Medulla oblongata (tissue), 1 donor: ENCODE measurements around the gene FGGY.
"Not testable (repeated sequence)": the region's sequence is repeated elsewhere in the genome, so short reads cannot be mapped to it uniquely, and the experiment has no call there.

Experiments used
- DNase-seq: peaks from one replicate; pipeline ENCODE4 v3.0.0-alpha.2; 2015; ENCODE audit errors: extremely low spot score

The FGGY gene, protein sequence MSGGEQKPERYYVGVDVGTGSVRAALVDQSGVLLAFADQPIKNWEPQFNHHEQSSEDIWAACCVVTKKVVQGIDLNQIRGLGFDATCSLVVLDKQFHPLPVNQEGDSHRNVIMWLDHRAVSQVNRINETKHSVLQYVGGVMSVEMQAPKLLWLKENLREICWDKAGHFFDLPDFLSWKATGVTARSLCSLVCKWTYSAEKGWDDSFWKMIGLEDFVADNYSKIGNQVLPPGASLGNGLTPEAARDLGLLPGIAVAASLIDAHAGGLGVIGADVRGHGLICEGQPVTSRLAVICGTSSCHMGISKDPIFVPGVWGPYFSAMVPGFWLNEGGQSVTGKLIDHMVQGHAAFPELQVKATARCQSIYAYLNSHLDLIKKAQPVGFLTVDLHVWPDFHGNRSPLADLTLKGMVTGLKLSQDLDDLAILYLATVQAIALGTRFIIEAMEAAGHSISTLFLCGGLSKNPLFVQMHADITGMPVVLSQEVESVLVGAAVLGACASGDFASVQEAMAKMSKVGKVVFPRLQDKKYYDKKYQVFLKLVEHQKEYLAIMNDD

DNA sequence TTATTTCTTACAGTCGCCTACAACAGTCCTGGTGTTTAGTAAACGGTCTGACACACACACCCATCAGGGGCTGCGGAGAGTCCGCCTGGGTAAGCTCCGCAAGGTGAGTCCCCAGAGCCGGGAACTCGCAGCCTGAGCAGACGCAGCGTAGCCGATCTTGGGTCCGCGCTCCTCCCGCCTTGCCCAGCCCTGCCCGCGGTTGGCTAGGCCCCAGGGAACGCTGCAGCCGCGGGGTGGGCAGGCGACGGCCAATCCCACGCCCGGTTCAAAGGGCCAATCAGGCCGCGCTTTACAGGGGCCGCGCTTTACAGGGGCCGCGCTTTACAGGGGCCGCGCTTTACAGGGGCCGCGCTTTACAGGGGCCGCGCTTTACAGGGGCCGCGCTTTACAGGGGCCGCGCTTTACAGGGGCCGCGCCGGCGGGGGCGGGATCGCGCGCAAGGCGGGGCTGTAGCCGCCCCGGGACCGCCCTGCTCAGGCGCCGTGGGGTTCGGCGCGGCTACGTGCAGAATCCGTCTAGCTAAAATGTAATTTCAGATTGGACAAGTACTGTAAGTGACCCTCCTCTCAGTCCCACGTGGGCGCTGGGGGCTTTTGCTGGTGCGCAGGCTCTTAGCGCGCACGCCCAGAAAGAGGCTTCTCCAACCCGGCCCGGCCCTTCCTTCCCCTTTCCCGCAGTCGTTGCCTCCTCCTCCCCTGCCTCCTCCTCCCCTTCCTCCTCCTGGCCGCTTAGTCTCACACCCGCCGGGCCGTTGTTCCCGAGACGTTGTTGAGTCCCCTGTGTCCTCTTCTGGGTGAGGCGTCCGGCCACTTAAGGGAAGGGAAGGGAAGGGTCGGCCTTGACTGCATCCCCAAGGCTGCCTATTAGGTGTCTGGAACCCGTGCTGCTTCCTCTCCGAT is at the start of gene FGGY:
TSS of gene FGGY (plus strand) at position 737 of the 899 bp plus-strand sequence. CDS start 24,456 bp downstream, outside the sequence.
- peak; percentile 96 for DNase-seq

DNA sequence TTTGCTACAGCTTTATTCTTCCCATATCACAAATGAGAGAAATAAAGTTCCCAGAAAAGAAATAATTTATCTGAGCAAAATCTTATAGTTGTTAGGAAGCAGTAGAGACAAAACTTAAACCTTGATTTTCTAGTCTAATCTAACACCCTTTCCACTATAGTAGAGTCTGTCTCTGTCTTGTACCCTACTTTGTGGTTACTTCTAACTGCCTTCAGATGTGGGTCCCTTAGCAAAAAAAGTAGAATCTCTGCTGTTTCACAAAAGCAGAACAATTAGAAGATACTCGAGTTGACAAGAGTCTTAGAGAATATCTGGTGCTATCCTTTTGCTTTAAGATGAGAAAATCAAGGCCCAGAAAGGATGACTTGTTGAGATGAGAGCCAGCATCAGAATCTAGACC is 48.1 kb upstream of the FGGY start:
- no peak for DNase-seq

DNA sequence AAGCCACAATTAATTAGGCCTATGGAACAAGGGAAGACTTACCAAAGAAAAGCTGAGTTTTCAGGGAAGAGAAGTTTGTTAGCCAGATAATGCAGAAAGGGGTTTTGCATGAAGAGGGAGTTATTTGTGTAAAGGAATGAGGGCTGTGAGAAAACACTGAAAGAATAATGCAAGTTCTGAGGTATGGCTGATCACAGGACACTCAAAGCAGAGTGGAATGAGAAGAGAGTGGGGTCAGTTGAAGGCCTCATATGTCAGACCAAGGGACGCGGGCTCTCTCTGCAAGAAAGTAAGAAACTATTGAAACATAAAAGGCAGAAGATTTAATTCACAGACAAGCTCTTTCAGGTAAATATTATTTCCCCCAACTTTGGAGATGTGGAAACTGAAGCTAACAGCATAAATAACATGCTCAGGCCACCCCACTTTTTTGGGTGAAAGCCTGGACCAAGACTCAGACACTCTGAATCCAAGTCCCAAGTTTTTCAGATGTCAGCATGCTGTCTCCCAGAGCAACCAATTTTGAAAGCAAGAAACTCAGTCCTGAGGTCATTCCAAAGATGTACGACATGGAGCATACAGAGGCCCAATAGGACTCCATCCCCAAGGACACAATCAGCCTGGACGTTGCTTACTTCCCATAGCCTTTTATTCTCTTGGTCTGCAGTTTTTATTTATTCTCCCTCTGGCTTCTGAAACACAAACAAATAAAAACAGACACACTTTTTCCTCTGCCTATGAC is 47.3 kb upstream of the FGGY start:
- peak; percentile 75 for DNase-seq

DNA sequence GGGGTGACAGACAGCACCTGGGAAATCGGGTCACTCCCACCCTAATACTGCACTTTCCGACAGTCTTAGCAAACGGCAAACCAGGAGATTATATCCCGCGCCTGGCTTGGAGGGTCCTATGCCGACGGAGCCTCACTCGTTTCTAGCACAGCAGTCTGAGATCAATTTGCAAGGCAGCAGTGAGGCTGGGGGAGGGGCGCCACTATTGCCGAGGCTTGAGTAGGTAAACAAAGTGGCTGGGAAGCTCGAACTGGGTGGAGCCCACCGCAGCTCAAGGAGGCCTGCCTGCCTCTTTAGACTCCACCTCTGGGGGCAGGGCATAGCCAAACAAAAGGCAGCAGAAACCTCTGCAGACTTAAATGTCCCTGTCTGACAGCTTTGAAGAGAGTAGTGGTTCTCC is 45.8 kb upstream of the FGGY start:
- DNase-seq: not testable (repeated sequence)

DNA sequence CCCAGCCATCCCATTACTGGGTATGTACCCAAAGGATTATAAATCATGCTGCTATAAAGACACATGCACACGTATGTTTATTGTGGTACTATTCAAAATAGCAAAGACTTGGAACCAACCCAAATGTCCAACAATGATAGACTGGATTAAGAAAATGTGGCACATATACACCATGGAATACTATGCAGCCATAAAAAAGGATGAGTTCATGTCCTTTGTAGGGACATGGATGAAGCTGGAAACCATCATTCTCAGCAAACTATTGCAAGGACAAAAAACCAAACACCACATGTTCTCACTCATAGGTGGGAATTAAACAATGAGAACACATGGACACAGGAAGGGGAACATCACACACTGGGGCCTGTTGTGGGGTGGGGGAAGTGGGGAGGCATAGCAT is 40.5 kb upstream of the FGGY start:
- not testable (repeated sequence) for DNase-seq

DNA sequence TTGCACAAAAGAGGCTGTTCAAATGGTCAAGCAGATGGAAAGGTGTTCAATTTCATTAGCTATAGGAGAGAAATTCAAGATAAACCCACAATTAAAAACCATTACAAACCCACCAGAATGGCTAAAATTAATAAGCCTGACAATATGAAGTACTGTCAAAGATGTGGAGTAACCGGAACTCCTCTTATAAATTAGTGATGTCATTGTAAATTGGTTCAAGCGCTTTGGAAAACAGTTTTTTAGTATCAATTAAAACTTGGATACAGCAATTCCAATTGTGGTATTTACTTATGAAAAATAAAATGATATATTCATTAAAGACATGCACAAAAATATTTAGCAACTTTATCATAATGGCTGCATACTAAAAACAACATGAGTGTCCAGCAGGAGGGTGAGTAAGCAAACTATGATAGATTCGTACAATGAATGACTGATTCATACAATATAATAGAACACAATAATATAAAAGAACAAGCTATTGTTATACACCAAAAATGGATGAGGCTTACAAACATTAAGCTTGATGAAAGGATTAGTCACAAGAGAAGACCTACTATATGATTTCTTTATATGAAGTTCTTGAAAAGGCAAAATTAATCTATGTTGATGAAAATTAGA is 38.4 kb upstream of the FGGY start:
- DNase-seq: no peak

DNA sequence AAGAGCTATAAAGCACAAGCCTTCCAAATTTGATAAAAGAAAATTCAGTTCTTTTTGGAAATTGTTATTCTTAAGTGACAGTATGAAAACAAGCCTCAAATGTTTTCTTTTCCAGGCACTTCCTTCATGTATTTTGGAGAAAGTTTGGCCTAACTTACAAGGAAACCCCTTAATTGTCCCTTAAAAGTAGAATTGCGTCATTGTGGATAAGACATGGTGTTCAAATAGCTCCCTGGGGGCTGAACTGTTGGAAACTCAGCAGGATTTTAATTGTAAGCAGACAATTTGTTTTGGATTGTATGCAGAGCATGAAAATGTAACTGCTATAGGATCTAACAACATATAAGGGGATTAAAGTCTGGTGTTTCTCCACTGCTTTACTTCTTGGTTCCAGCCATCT is 35.4 kb upstream of the FGGY start:
- no peak for DNase-seq

DNA sequence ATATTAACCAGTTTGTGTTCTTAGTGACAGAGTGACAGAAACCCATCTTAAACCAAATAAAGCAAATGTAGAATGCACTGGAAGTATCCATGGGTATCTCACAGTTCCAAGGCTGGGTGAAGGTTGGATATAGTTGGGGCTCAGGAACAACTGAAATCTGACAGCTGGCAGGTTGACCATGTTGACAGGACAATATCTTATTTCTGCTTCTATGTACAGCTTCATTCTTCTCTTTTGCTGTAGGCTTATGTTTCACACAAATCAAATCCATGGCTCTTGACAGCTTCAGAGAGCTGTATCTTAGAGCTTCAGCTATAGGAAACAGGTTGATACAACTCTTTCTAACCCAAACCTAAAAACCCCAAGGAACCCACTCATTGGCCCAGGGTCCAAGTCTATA is 34.3 kb upstream of the FGGY start:
- no peak for DNase-seq

DNA sequence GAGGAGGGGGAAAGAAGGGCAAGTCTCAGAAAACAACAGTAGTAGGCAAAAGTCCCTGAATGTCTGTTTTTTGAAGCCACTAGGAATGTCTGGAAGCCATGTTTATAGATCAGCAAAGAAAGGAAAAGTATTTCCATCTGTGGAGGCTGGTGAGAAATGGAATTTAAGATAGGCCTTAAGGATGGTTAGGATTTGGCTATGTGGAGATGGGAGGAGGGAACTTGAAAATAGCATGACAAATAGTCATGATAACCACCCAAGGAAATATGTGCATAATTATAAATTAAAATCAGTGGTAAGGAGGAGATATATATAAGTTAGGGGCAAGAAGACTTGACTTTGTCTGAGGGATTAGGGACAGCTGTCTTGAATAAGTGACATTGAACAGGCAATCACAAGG is 33.8 kb upstream of the FGGY start:
- DNase-seq: no peak

DNA sequence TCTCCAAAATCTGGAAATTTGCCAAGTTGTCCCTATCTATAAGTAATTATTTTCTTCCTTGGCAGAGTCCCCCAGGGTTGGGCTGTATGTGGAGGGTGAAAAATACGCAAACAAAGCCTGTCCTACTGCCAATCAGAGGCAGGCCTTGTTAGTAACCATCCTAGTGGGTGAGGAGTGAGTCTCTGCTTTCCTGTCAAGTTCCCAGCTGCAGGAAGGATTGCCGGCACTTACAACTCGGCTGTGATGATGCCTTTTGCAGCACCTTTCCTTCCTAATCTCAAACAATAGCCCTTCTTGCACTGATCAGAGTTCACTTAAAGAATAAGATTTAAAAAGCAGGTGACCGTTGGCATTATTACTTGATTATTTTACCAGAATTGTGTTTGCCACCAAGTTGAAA is 31.3 kb upstream of the FGGY start:
- DNase-seq: no peak

DNA sequence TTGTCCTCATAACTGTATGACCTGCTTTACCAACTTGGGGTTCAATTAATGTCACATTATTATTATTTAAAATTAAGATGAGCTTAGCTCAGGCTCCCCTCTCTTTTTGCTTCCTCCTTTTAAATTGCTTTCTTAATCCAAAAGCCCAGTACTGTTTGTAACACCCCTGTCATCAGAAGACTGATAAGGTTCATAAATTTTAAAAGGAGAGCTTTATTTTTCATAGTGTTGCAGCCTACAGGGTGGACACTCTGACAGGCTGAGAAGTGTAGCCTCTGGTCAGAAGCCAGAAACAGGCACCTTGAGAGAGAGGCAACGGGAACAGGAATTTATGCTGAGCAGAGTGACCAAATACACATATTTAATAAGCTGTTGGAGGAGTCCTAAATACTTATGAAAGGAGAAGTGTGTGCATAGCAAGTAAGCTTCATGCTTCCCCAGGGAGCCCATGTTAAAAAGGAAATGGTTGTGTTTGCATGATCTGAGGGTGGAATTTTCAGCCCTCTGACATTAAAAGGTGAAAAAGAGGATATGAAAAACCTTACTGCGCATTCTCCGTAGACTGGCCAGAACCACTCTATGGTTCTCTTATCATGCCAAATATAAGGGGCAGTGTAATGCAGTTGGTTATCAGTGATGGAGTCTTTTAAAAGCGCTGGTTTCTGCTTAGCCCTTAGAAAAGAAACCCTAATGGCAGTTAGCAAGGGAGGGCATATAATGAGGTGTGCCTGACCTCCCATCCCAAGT is 30.5 kb upstream of the FGGY start:
- peak; percentile 68 for DNase-seq

DNA sequence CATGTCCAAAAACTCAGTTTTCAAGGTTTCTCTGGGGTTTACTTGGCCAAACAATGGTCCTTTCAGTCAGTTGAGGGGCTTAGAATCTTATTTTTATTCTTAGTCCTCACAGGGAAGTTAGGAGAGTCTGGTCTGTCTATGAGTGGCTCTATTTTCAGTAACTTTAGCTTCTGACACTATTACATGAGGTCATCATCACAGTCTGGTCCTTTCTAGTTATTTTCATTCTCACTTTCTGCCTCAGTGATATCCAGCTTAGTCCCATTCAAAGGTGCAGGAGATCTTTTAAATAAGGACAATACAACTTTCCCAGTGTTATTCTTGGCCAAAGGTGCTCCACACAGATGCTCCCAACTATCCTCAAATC is 30.0 kb upstream of the FGGY start:
- no peak for DNase-seq

DNA sequence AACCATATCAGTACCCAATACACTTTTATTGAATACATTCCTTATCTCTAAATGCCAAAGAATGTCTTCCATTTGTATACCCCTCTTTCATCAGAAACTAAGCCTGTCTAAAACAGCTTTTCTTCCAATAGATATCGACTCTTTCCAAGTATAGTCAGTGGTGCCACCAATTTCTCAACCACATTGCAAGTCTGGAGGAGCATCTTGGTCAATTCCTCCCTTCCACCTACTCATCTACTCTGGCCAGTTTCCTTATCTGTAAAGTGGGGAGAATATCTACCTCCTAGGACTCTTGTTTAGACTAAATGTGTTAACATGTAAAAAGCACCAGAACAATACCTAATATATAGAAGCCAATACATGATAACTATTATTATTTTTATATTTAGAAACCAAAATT is 28.5 kb upstream of the FGGY start:
- DNase-seq: no peak

DNA sequence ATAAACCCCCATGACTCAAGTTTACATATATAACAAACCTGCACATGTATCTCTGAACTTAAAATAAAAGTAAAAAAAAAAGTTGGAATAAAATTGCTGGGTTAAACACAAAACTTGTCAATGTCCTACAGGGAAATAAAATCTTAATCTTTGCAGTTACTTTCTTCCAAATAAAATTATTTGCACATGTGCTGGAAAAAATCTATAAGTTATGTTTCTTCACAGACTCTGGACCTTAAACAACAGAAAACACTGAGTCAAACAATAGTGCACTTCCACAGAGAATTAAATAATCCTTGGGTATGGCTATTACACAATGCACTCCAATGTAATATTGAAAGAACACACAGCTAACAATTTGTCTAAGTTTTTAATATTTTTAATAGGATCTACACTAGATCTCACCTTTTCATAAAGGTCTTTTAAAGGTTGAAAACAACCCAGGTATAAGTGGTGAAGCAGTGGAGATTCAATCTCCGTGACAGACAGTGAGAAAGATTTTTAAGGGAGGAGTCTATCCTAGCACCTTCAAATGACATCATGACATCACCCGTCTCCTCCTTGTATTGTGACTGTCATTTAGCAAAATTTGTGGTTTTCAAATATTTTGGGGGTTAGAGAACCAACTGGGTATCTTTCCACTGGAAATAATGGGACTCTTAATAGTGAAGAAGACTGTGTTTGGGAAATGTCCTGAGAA is 25.2 kb upstream of the FGGY start:
- no peak for DNase-seq

DNA sequence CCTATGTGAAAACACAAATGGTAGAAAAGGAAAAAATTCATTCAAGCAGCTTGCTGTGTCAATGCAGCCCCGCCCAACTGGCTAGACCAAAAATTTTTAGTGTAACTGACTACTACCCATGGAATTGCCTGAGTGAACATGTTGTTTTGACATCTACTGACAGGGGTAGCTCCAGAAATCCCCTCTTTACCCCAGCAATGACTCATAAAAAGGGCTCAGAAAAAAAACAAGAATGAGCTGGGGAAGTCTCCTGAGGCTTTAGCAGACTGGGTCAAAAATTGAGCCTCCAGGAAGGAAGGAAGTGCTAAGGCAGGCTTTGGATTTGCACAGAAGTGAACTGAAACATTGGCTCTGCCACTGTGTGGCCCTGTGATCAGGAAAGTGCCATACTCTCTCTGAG is 24.4 kb upstream of the FGGY start:
- no peak for DNase-seq

DNA sequence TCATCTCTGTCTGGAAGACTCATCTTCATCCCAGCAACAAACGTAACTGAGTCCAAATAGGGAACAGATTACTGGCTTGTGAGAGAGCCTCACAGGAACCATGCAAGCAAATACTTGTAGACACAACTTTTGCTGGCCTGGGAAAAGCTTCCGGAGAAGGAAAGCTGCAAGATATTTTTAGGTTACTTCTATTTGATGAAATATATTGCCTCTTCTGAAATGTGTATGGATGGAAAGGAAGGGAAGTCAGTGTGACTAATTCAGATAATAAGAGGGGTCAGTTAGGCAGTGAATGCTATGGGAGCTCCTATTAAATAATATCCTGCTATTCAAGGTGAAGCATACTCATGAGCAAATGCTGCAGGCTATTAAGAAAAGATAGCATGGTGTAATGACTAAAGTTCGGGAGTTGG is 20.4 kb upstream of the FGGY start:
- DNase-seq: no peak

DNA sequence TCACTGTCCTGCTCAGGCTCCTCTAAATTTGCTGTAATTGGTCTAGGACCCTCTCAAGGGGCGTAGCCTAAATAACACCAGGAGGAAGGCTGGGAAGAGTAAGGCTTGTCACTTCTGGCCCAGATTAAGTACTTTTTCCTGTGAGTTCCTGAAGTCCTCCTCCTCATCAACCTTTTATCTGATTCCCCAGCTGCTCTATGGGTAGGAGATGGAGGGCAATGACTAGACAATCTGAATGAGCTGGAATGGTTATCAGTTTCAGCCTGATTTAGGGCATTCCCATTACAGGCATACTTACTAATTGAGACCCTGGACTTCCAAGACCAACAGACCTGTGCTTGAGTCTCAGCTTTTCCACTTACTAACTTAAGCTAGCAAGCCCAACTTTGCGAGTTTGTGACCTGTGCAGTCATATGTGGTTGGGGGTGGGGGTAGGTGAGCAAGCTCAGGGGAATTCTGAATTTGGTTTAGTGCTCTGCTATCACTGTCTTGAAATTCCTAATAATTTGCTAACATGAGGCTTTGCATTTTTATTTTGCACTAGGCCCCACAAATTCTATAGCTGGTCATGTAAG is 18.0 kb upstream of the FGGY start:
- no peak for DNase-seq

DNA sequence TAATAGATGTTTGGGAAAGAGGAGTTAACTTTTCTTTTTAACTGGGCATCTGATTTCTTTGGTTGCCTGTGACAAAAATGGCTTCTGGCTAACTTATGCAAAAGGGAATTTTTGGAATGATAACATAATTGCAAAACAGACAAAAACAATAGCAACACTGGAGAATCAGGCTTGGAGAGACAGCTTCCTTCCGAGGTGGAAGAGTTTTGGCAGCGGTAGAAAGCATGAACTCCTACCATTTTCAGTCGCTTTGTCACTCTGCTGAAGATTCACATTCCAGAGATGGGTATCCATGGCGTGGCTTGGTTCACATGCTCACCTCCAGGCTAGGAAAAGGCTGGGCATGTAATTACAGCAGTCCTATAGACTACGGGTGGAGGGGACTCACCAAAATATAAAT is 17.2 kb upstream of the FGGY start:
- DNase-seq: no peak

DNA sequence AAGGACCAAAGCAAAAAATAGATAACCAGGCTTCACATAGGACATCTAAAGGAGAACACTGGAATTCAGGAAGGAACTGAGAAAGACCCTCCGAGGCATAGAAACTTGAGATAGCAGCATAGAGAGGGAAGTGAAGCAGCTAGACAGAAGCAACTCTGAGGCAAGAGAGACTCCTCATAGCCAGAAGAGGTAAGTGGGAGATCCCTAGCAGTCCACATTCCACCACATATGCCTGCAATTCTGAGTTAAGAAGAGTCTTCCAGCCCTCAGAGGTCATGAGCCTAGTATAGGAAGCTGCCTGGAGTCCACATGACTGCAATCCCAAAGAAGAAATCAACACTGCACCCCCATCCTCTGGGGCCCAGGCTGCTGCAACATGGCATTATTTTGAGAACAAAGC is 13.9 kb upstream of the FGGY start:
- no peak for DNase-seq

DNA sequence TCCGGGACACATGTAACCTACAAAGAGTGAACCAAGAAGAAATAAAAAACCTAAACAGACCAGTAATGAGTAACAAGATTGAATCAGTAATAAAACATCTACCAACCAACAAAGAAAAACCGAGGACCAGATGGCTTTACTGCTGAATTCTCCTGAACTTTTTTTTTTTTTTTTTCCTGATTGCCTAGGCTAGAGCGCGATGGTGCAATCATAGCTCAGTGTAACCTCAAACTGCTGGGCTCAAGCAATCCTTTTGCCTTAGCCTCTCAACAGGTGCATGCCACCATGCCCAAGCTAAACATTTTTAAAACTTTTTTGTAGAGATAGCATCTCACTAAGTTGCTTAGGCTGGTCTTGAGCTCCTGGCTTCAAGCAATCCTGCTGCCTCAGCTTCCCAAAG is 11.2 kb upstream of the FGGY start:
- no peak for DNase-seq
